Keratinocyte (primary cell): ENCODE measurements around the gene CAVIN1. TPM values are rescaled to one million over a fixed set of nuclear protein-coding genes. Genes with fewer than 3 reads are reported as not detected.

ENCODE experiments used
- DNase-seq: peaks from one replicate; pipeline ENCODE4 v3.0.0-alpha.2; 2011; ENCODE audit warnings: low read depth, missing footprints, low spot score
- FAIRE-seq: peaks from 2 replicates; lab custom pipeline; 2011; peaks lifted over from hg19 to GRCh38; lab: Jason Lieb, UNC
- H2AFZ ChIP-seq: 2 replicates; pipeline ENCODE4 v1.6.0; 2012; ENCODE audit warnings: low read length, control low read depth, inconsistent platforms; ENCODE audit not compliant: control insufficient read depth
- H3K27ac ChIP-seq: 2 replicates; pipeline ENCODE4 v1.5.1; 2011; ENCODE audit warnings: low read length; ENCODE audit not compliant: control insufficient read depth, insufficient read depth
- H3K27me3 ChIP-seq: 3 replicates; pipeline ENCODE4 v1.6.0; 2011; ENCODE audit warnings: low read length; ENCODE audit not compliant: control insufficient read depth, insufficient read depth; ENCODE audit errors: extremely low read depth
- H3K36me3 ChIP-seq, 2 experiments: 2 replicates in 1 of 2; 3 replicates in 1 of 2; pipeline ENCODE4 v1.5.1; 2011; ENCODE audit warnings: low read length in 2 of 2, mild to moderate bottlenecking in 1 of 2; ENCODE audit not compliant: control insufficient read depth in 2 of 2, insufficient read depth in 2 of 2; ENCODE audit errors: extremely low read depth in 1 of 2
- H3K4me1 ChIP-seq: 3 replicates; pipeline ENCODE4 v1.5.1; 2011; ENCODE audit warnings: low read length; ENCODE audit not compliant: control insufficient read depth, insufficient read depth; ENCODE audit errors: extremely low read depth
- H3K4me2 ChIP-seq: 3 replicates; pipeline ENCODE4 v1.6.0; 2011; ENCODE audit warnings: low read depth, low read length; ENCODE audit not compliant: control insufficient read depth, insufficient read depth; ENCODE audit errors: extremely low read depth
- H3K4me3 ChIP-seq, 3 experiments: fragments of 200-600 bp in 1 of 3; sonication (generic) in 1 of 3; 2 replicates in 2 of 3; 3 replicates in 1 of 3; pipeline ENCODE4 v1.5.1; 2011 to 2016; ENCODE audit warnings: low read length in 3 of 3, mild to moderate bottlenecking in 3 of 3, control low read depth in 2 of 3, inconsistent platforms in 1 of 3, low read depth in 1 of 3, mixed read lengths in 1 of 3, mixed run types in 1 of 3, moderate library complexity in 1 of 3; ENCODE audit not compliant: control insufficient read depth in 2 of 3, insufficient read depth in 2 of 3; ENCODE audit errors: extremely low read depth in 1 of 3
- H3K79me2 ChIP-seq: 2 replicates; pipeline ENCODE4 v1.6.0; 2012; ENCODE audit warnings: low read length; ENCODE audit not compliant: control insufficient read depth, insufficient read depth
- H3K9ac ChIP-seq: 3 replicates; pipeline ENCODE4 v1.6.0; 2011; ENCODE audit warnings: low read length; ENCODE audit not compliant: control insufficient read depth, insufficient read depth; ENCODE audit errors: extremely low read depth
- H3K9me1 ChIP-seq: 3 replicates; pipeline ENCODE4 v1.6.0; 2011; ENCODE audit warnings: low read length; ENCODE audit not compliant: control insufficient read depth, insufficient read depth; ENCODE audit errors: extremely low read depth
- H3K9me3 ChIP-seq: 2 replicates; pipeline ENCODE4 v1.5.1; 2012; ENCODE audit warnings: low read depth, low read length; ENCODE audit not compliant: control insufficient read depth
- H4K20me1 ChIP-seq: 3 replicates; pipeline ENCODE4 v1.6.0; 2011; ENCODE audit warnings: low read length; ENCODE audit not compliant: control insufficient read depth, insufficient read depth; ENCODE audit errors: extremely low read depth
- EZH2 ChIP-seq: IDR thresholded peaks from one replicate; pipeline ENCODE4 v1.6.1; 2012; ENCODE audit warnings: inconsistent platforms, mild to moderate bottlenecking, low read length, moderate library complexity
- dilution Hi-C: fragments of 300-500 bp; cut with MboI; formaldehyde crosslinking; loops from one replicate; pipeline ENCODE4 v1.7.0; 2020; ENCODE audit warnings: low sequenced_read_pairs; ENCODE audit not compliant: extremely low pct_ligation_motif_present
- polyA plus RNA-seq, 5 experiments: library from polyadenylated mRNA; depleted of rRNA in 3 of 5; stranded (reverse) in 3 of 5; stranded (forward) in 1 of 5; unstranded in 1 of 5; fragments of >200 nt; gene quantifications; 1 replicate in 1 of 5; 2 replicates in 3 of 5; 3 replicates in 1 of 5; pipeline versions ENCODE4 v1.2.1 to v1.2.3, GENCODE V29; 2011 to 2012; ENCODE audit warnings: missing spikeins in 2 of 5, low read depth in 1 of 5, low replicate concordance in 1 of 5
- small RNA-seq, 3 experiments: library from RNA; depleted of rRNA; stranded (forward); fragments of <200 nt; gene quantifications; one replicate each; pipeline ENCODE3, GENCODE V24; 2012; ENCODE audit warnings: low read depth in 3 of 3, low replicate concordance in 1 of 3; ENCODE audit not compliant: insufficient read length in 3 of 3
- TF ChIP-seq, protein P1 (sequence below), 3 experiments: IDR thresholded peaks in 1 of 3; conservative IDR thresholded peaks in 1 of 3; optimal IDR thresholded peaks in 1 of 3; 2 replicates in 2 of 3; 3 replicates in 1 of 3; pipeline versions ENCODE3 to v1.5.1; 2011; ENCODE audit warnings: low read length in 3 of 3, mild to moderate bottlenecking in 3 of 3, moderate library complexity in 2 of 3, control low read depth in 1 of 3, inconsistent platforms in 1 of 3; ENCODE audit not compliant: insufficient read depth in 2 of 3; ENCODE audit errors: extremely low read depth in 1 of 3

The CAVIN1 gene
- polyA plus RNA-seq, 1 donor (not counting 4 experiments of a cell fraction or from before 2014, with no cell fraction given): 172 TPM

DNA sequence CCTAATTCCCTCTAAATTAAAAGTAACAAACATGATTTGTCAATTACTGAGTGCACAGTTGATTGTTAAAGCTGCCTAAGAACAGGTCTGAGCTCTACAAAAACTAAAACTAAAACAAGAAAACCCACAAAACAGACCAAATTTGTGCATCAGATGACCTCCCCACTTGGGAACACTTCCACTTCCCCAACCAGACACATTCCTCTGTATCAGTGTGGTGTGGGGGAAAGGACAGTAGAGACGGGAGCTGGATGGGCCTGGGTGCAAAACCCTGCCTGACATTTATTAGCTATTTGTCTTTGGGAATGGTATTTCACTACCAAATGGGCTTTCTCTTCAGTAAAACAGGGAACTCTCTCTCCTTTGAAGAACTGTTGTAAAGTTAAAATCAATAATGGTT lies 64.6 kb downstream of the CAVIN1 start:
- Histone ChIP-seq H3K9me3 (no peaks in the 10 kb centered on the region), H2AFZ (no peak overlapping the region), H3K27ac (no peak overlapping the region), H3K27me3 (no peaks in the 10 kb centered on the region), H3K4me1 (peaks cover 17% of the 10 kb centered on the region), H3K9ac (no peak overlapping the region), H3K4me3 (no peak overlapping the region), H4K20me1 (peaks cover 6% of the 10 kb centered on the region), H3K79me2 (peaks cover 66% of the 10 kb centered on the region), H3K36me3 (no peaks in the 10 kb centered on the region), H3K4me2 (no peak overlapping the region), H3K9me1 (peaks cover 3% of the 10 kb centered on the region)
- TF ChIP-seq EZH2: no peak
- dilution Hi-C loops: no loop called here
- FAIRE-seq: no peak
- no peak for DNase-seq

GRCh38 chr17:42354956-42355843 lies 67.9 kb downstream of the CAVIN1 start:
- H4K20me1 ChIP-seq: no peaks in the 10 kb centered on the region
- no peaks in the 10 kb centered on the region for H3K27me3 ChIP-seq
- H2AFZ ChIP-seq: no peak overlapping the region
- no peak overlapping the region for H3K4me2 ChIP-seq
- dilution Hi-C loops: no loop called here
- no peaks in the 10 kb centered on the region for H3K9me3 ChIP-seq
- no peak overlapping the region for H3K27ac ChIP-seq
- H3K36me3 ChIP-seq: no peaks in the 10 kb centered on the region
- no peaks in the 10 kb centered on the region for H3K9me1 ChIP-seq
- no peak overlapping the region for H3K9ac ChIP-seq
- FAIRE-seq (no peak), DNase-seq (no peak)
- no peak for TF ChIP-seq EZH2
- TF ChIP-seq, protein P1, sequence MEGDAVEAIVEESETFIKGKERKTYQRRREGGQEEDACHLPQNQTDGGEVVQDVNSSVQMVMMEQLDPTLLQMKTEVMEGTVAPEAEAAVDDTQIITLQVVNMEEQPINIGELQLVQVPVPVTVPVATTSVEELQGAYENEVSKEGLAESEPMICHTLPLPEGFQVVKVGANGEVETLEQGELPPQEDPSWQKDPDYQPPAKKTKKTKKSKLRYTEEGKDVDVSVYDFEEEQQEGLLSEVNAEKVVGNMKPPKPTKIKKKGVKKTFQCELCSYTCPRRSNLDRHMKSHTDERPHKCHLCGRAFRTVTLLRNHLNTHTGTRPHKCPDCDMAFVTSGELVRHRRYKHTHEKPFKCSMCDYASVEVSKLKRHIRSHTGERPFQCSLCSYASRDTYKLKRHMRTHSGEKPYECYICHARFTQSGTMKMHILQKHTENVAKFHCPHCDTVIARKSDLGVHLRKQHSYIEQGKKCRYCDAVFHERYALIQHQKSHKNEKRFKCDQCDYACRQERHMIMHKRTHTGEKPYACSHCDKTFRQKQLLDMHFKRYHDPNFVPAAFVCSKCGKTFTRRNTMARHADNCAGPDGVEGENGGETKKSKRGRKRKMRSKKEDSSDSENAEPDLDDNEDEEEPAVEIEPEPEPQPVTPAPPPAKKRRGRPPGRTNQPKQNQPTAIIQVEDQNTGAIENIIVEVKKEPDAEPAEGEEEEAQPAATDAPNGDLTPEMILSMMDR (optimal IDR thresholded peaks at IDR 0.05 in 1 of 3, IDR thresholded peaks at IDR 0.05 in 1 of 3, conservative IDR thresholded peaks at IDR 0.05 in 1 of 3; ENCODE audit: extremely low read depth in 1 of 3, insufficient read depth in 2 of 3, low read length in 3 of 3): no peak
- H3K4me1 ChIP-seq: no peaks in the 10 kb centered on the region
- H3K4me3 ChIP-seq: no peak overlapping the region
- H3K79me2 ChIP-seq: peaks cover 53% of the 10 kb centered on the region

Small RNA genes lying within 50 kb of the gene (small RNA-seq; reads per million reads assigned to genes)
- gene RNU7-97P: 0 reads per million in 3 experiments

Other genes starting within 250 kb of the CAVIN1 start
- not detected in 3 replicates for gene KCNH4, start 242.1 kb downstream of the CAVIN1 start, polyA plus RNA-seq
- gene HCRT, start 237.8 kb downstream of the CAVIN1 start, polyA plus RNA-seq: not detected in 3 replicates
- 2.7 to 4.7 TPM (median 4.4 TPM) in 3 replicates for gene GHDC, start 228.8 kb downstream of the CAVIN1 start, polyA plus RNA-seq
- gene STAT5B, start 146.9 kb downstream of the CAVIN1 start, polyA plus RNA-seq: 10.9 to 16.1 TPM (median 12.4 TPM) in 3 replicates
- gene STAT5A, start 134.8 kb downstream of the CAVIN1 start, polyA plus RNA-seq: 0.28 to 0.53 TPM (median 0.51 TPM) in 3 replicates
- gene STAT3, start 34.8 kb downstream of the CAVIN1 start, polyA plus RNA-seq: 30.6 to 55.8 TPM (median 37.4 TPM) in 3 replicates
- gene ATP6V0A1, start 35.6 kb upstream of the CAVIN1 start, polyA plus RNA-seq: 24.0 to 43.7 TPM (median 41.9 TPM) in 3 replicates
- gene NAGLU, start 113.0 kb upstream of the CAVIN1 start, polyA plus RNA-seq: 6.9 to 13.1 TPM (median 10.8 TPM) in 3 replicates
- gene HSD17B1, start 129.7 kb upstream of the CAVIN1 start, polyA plus RNA-seq: 3.6 to 14.7 TPM (median 5.3 TPM) in 3 replicates
- 25.9 to 49.8 TPM (median 26.2 TPM) in 3 replicates for gene COASY, start 138.9 kb upstream of the CAVIN1 start, polyA plus RNA-seq
- gene MLX, start 143.8 kb upstream of the CAVIN1 start, polyA plus RNA-seq: 39.2 to 45.1 TPM (median 39.5 TPM) in 3 replicates
- 2.4 to 7.8 TPM (median 7.7 TPM) in 3 replicates for gene PSMC3IP, start 154.5 kb upstream of the CAVIN1 start, polyA plus RNA-seq
- gene RETREG3, start 186.1 kb upstream of the CAVIN1 start, polyA plus RNA-seq: 25.2 to 49.5 TPM (median 32.5 TPM) in 3 replicates
- gene TUBG1, start 186.4 kb upstream of the CAVIN1 start, polyA plus RNA-seq: 35.1 to 141 TPM (median 54.8 TPM) in 3 replicates
- gene TUBG2, start 236.0 kb upstream of the CAVIN1 start, polyA plus RNA-seq: 13.5 to 17.8 TPM (median 14.5 TPM) in 3 replicates